RWPE1 (cell line): ENCODE data around the gene HSP90B1.

Experiments
- CTCF ChIA-PET: fragments of 350-600 bp; sonication (Branson Sonifier 250); formaldehyde crosslinking; extraction: SDS; loops from one replicate; lab custom pipeline; 2021; lab: Yijun Ruan, JAX
- POLR2A ChIA-PET: fragments of 400-600 bp; formaldehyde crosslinking; extraction: SDS; loops from one replicate; lab custom pipeline; 2020; ENCODE audit warnings: antibody characterized with exemption; ENCODE audit not compliant: low non-redundant PET; lab: Yijun Ruan, JAX
- DNase-seq: peaks from one replicate; pipeline ENCODE4 v3.0.0; 2012; ENCODE audit warnings: low spot score
- H3K27ac ChIP-seq: fragments of 450-650 bp; 2 replicates; pipeline ENCODE4 v1.5.1; 2017
- TF ChIP-seq, protein P1 (sequence below): fragments of 450-650 bp; conservative IDR thresholded peaks from 2 replicates; pipeline ENCODE4 v1.5.1; 2017; ENCODE audit warnings: low read depth, mild to moderate bottlenecking

HSP90B1 gene

DNA sequence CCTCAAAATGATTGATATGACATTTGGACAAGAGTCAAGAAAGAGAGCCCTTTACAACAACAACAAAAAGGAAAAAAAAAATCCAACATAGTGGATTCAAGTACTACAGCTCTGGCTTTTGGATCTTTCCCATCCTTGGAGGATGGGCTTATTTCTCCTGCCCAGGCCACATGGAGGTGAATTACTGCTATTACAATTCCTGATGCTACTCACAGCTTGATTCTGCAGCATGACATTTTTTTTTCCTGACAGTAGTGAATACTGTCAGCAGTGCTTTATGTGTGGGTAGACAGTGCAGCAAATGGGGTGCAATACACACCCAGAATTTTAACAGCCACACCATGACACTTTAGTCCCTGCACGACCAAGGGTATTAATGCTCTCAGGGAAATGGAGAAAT lies 42.5 kb upstream of the HSP90B1 start:
- TF ChIP-seq, protein P1, sequence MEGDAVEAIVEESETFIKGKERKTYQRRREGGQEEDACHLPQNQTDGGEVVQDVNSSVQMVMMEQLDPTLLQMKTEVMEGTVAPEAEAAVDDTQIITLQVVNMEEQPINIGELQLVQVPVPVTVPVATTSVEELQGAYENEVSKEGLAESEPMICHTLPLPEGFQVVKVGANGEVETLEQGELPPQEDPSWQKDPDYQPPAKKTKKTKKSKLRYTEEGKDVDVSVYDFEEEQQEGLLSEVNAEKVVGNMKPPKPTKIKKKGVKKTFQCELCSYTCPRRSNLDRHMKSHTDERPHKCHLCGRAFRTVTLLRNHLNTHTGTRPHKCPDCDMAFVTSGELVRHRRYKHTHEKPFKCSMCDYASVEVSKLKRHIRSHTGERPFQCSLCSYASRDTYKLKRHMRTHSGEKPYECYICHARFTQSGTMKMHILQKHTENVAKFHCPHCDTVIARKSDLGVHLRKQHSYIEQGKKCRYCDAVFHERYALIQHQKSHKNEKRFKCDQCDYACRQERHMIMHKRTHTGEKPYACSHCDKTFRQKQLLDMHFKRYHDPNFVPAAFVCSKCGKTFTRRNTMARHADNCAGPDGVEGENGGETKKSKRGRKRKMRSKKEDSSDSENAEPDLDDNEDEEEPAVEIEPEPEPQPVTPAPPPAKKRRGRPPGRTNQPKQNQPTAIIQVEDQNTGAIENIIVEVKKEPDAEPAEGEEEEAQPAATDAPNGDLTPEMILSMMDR = no peak
- H3K27ac ChIP-seq = no peak overlapping the region
- DNase-seq = no peak
- POLR2A ChIA-PET = no interaction called here
- CTCF ChIA-PET = interaction anchor here (0.8 kb wide), 1 partner anchor 222 kb away, joined by 3 read pairs; no protein-coding TSS in a partner anchor

DNA sequence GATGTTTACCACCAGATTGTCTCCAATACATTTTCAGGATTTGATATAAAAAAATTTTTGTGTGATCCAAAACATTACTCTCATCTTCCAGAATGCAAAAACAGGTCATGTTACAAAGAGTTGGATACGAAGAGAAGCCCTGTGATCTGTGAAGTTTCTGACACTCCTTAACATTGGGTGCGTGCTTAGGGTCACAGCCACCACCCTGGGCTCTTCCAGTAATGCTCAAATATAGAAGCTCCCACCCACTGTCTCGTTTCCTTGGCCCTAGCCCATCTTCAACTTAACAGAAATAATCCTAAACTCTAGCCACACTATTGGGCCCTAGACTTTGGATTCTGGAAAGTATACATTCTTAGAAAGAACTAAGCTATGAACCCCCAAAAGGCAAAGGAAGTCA lies 32.9 kb upstream of the HSP90B1 start:
- TF ChIP-seq, protein P1 = no peak
- CTCF ChIA-PET = no interaction called here
- POLR2A ChIA-PET = no interaction called here
- H3K27ac ChIP-seq = no peak overlapping the region
- no peak for DNase-seq

DNA sequence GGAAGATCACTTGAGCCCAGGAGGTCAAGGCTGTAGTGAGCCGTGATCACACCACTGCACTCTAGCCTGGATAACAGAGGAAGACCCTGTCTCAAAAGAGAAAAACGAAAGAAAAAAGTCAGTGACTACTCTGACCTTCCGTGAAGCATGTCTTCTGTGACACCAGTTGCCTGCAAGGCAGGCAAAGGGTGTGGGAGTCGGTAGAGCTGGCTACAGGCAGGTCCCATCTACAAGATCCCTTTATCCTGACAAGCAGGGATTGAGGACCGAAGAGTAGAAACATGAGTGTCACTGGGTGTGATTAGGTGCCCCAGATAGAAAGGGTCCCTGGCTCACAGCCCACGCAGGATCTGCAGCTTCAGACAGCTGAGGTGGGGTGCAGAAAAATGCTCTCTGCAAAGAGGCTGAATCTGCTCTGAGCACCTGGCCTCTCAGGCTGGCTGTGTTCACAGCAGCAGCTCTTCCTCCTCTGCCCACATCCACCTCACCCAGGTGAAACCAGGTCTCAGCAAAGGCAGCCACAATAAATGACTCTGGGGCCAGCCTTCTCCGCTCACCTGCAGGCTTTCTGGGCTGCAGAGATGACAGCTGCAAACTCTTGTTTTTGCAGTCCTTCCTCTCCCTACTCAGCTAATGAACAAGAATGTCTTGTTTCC lies 28.6 kb upstream of the HSP90B1 start:
- ChIA-PET CTCF (no interaction called here), POLR2A (no interaction called here)
- no peak overlapping the region for H3K27ac ChIP-seq
- TF ChIP-seq, protein P1 = no peak
- no peak for DNase-seq

DNA sequence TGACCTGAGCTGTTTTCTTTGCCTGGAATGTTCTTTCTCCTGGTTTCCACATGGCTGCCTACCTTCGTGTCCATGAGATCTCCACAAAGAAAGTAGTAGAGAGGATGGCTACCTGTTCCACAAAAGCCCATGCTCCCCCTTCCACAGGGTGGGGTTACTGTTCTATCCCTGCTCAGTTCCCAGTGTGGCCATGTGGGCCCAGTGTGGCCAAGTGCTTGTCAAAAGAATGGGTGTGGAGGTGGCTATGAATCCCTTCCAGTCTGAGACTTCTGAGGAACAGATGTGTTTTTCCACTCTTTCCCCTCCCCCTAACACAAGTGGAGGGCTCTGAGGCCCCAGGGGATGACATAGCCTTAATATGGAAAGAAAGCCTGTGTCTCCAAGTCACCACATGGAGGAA lies 26.2 kb upstream of the HSP90B1 start:
- ChIA-PET CTCF (no interaction called here), POLR2A (no interaction called here)
- no peak overlapping the region for H3K27ac ChIP-seq
- no peak for DNase-seq
- TF ChIP-seq, protein P1 = no peak

GRCh38 chr12:103905730-103906349 lies 24.4 kb upstream of the HSP90B1 start:
- TF ChIP-seq, protein P1 = no peak
- DNase-seq = no peak
- ChIA-PET POLR2A (no interaction called here), CTCF (interaction anchor here (0.7 kb wide), 1 partner anchor 11 kb away, joined by 5 read pairs; no protein-coding TSS in a partner anchor)
- no peak overlapping the region for H3K27ac ChIP-seq

DNA sequence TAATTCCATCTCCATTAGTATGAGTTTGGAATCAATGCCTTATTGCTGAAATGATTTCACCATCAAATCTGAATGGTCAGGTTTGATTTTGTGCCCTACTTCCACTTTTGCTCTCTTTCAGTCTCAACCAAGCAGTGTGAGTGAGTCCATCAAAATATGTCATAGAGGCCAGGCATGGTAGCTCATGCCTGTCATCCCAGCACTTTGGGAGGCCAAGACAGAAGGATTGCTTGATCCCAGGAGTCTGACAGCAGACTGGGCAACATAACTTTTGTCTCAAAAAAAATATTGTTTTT lies 22.0 kb upstream of the HSP90B1 start:
- DNase-seq = no peak
- ChIA-PET CTCF (interaction anchor here (0.6 kb wide), 1 partner anchor 964 kb away, joined by 4 read pairs; no protein-coding TSS in a partner anchor), POLR2A (interaction anchor here (1.1 kb wide), 1 partner anchor 22 kb away, joined by 3 read pairs; the partner anchor contains the start of gene HSP90B1)
- TF ChIP-seq, protein P1 = no peak
- H3K27ac ChIP-seq = no peak overlapping the region
